ENCODE measurements around the gene PLA2G1B. TPM values are rescaled to one million over a fixed set of nuclear protein-coding genes. Genes with fewer than 3 reads are reported as not detected.

PLA2G1B gene
- total and polyA plus RNA-seq, 4 donors: 0.39 to 4.6 (median 1.1) TPM

DNA sequence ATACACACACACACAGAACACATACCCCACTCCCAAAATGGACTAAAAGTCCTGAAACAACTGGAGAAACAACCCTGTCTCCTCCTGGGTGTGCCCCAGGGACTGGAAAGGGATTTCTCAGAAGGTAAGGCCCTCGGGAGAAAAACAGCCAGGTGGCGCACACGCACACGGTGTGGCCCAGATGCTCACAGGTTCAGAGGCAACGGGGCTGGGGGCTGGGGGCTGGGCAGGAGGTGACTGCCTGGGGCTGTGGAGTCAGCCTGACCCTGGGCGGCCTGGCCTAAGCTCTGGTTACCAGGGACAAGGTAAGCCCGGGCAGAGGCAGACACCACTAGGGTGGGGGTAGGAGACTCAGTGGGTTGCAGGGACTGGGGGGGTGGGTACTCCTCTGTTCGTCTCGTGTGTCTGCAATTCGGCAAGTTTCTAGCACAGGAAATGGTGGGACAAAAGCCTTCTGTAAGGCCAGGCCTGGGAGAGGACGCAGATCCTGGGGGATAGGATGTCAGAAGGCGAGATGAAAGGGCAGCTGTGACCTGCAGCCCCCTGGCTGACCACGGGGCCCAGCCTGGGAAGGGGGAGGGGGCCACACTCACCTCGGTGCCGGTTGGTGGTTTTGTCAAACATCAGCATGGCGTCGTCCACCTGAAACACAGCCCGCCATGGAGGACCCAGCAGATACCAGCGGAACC lies 31.0 kb upstream of the PLA2G1B start:
- DNase-seq (ENCODE audit: low spot score): no peak
- H3K9me3 ChIP-seq (ENCODE audit: control insufficient read depth in 4 of 4, low read length in 3 of 4): no peaks in the 10 kb centered on the region
- H3K27ac ChIP-seq (ENCODE audit: low read depth in 1 of 2, low read length in 2 of 2): no peak overlapping the region
- H3K36me3 ChIP-seq (ENCODE audit: control insufficient read depth in 4 of 4, insufficient read depth in 3 of 4, low read depth in 1 of 4, low read length in 3 of 4): no peaks in the 10 kb centered on the region
- H3K4me3 ChIP-seq (ENCODE audit: low read depth in 1 of 3, low read length in 3 of 3): no peak overlapping the region
- no peak overlapping the region for H3K9ac ChIP-seq (ENCODE audit: low read depth in 1 of 2, low read length in 2 of 2)
- no peak for TF ChIP-seq SP1 (IDR thresholded peaks at IDR 0.05)
- no peak for TF ChIP-seq RAD21 (IDR thresholded peaks at IDR 0.05)
- TF ChIP-seq, protein P1, sequence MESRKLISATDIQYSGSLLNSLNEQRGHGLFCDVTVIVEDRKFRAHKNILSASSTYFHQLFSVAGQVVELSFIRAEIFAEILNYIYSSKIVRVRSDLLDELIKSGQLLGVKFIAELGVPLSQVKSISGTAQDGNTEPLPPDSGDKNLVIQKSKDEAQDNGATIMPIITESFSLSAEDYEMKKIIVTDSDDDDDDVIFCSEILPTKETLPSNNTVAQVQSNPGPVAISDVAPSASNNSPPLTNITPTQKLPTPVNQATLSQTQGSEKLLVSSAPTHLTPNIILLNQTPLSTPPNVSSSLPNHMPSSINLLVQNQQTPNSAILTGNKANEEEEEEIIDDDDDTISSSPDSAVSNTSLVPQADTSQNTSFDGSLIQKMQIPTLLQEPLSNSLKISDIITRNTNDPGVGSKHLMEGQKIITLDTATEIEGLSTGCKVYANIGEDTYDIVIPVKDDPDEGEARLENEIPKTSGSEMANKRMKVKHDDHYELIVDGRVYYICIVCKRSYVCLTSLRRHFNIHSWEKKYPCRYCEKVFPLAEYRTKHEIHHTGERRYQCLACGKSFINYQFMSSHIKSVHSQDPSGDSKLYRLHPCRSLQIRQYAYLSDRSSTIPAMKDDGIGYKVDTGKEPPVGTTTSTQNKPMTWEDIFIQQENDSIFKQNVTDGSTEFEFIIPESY (IDR thresholded peaks at IDR 0.05): no peak
- TF ChIP-seq, protein P2, sequence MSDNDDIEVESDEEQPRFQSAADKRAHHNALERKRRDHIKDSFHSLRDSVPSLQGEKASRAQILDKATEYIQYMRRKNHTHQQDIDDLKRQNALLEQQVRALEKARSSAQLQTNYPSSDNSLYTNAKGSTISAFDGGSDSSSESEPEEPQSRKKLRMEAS (IDR thresholded peaks at IDR 0.05): no peak
- TF ChIP-seq, protein P3, sequence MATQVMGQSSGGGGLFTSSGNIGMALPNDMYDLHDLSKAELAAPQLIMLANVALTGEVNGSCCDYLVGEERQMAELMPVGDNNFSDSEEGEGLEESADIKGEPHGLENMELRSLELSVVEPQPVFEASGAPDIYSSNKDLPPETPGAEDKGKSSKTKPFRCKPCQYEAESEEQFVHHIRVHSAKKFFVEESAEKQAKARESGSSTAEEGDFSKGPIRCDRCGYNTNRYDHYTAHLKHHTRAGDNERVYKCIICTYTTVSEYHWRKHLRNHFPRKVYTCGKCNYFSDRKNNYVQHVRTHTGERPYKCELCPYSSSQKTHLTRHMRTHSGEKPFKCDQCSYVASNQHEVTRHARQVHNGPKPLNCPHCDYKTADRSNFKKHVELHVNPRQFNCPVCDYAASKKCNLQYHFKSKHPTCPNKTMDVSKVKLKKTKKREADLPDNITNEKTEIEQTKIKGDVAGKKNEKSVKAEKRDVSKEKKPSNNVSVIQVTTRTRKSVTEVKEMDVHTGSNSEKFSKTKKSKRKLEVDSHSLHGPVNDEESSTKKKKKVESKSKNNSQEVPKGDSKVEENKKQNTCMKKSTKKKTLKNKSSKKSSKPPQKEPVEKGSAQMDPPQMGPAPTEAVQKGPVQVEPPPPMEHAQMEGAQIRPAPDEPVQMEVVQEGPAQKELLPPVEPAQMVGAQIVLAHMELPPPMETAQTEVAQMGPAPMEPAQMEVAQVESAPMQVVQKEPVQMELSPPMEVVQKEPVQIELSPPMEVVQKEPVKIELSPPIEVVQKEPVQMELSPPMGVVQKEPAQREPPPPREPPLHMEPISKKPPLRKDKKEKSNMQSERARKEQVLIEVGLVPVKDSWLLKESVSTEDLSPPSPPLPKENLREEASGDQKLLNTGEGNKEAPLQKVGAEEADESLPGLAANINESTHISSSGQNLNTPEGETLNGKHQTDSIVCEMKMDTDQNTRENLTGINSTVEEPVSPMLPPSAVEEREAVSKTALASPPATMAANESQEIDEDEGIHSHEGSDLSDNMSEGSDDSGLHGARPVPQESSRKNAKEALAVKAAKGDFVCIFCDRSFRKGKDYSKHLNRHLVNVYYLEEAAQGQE (IDR thresholded peaks at IDR 0.05): no peak
- TF ChIP-seq HNF4A (conservative IDR thresholded peaks at IDR 0.05): no peak
- TF ChIP-seq HNF4G (IDR thresholded peaks at IDR 0.05): no peak
- no peak for TF ChIP-seq GABPA (IDR thresholded peaks at IDR 0.05 in 1 of 2, conservative IDR thresholded peaks at IDR 0.05 in 1 of 2)
- TF ChIP-seq RXRA (IDR thresholded peaks at IDR 0.05): no peak
- TF ChIP-seq EGR1 (IDR thresholded peaks at IDR 0.05; ENCODE audit: low read depth in 2 of 2): no peak
- no peak for TF ChIP-seq JUND (IDR thresholded peaks at IDR 0.05)
- TF ChIP-seq, protein P4, sequence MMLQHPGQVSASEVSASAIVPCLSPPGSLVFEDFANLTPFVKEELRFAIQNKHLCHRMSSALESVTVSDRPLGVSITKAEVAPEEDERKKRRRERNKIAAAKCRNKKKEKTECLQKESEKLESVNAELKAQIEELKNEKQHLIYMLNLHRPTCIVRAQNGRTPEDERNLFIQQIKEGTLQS (IDR thresholded peaks at IDR 0.05): no peak
- no peak for TF ChIP-seq TAF1 (conservative IDR thresholded peaks at IDR 0.05)
- no peak for TF ChIP-seq YY1 (IDR thresholded peaks at IDR 0.05)
- no peak for TF ChIP-seq FOXA2 (IDR thresholded peaks at IDR 0.05)
- no peak for TF ChIP-seq NR2F2 (IDR thresholded peaks at IDR 0.05)
- no peak for TF ChIP-seq FOXA1 (IDR thresholded peaks at IDR 0.05)
- H3K4me1 ChIP-seq (ENCODE audit: control insufficient read depth in 4 of 4, insufficient read depth in 4 of 4, low read length in 3 of 4): no peaks in the 10 kb centered on the region
- WGBS: 78% methylated on average over 19 of the region's 19 CpGs
- H3K27me3 ChIP-seq (ENCODE audit: control insufficient read depth in 4 of 4, insufficient read depth in 4 of 4, low read length in 3 of 4): peaks cover 0 to 3% (median 0%) of the 10 kb centered on the region in 4 donors

DNA sequence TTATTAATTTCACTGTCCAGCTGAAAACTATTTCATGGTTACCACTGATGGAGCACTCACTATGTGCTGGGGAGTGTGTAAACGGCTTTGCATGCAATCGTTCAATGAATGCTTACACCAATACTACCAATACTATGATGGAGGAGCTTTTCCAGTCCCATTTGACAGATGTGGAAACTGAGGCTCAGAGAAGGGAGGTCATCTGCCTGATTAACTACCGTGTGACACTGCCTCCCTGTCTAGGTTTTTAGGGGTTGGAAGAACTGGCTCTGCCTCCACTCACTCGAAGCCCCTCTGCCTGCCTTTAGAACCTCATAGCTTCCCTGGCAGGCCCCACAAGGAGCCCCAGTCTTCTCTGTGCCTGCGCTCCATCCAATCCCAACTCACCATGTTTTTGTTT lies 29.5 kb upstream of the PLA2G1B start:
- Histone ChIP-seq H3K9me3 (ENCODE audit: control insufficient read depth in 4 of 4, low read length in 3 of 4) (no peaks in the 10 kb centered on the region), H3K27me3 (ENCODE audit: control insufficient read depth in 4 of 4, insufficient read depth in 4 of 4, low read length in 3 of 4) (peaks cover 0 to 3% (median 0%) of the 10 kb centered on the region in 4 donors), H3K4me1 (ENCODE audit: control insufficient read depth in 4 of 4, insufficient read depth in 4 of 4, low read length in 3 of 4) (no peaks in the 10 kb centered on the region), H3K27ac (ENCODE audit: low read depth in 1 of 2, low read length in 2 of 2) (no peak overlapping the region), H3K36me3 (ENCODE audit: control insufficient read depth in 4 of 4, insufficient read depth in 3 of 4, low read depth in 1 of 4, low read length in 3 of 4) (no peaks in the 10 kb centered on the region), H3K9ac (ENCODE audit: low read depth in 1 of 2, low read length in 2 of 2) (no peak overlapping the region), H3K4me3 (ENCODE audit: low read depth in 1 of 3, low read length in 3 of 3) (no peak overlapping the region)
- 83% methylated on average over 5 of the region's 5 CpGs for WGBS
- DNase-seq (ENCODE audit: low spot score): no peak
- TF ChIP-seq HNF4G (IDR thresholded peaks at IDR 0.05) (no peak), FOXA1 (IDR thresholded peaks at IDR 0.05) (no peak), SP1 (IDR thresholded peaks at IDR 0.05) (no peak)
- TF ChIP-seq, protein P1 (IDR thresholded peaks at IDR 0.05): no peak
- TF ChIP-seq, protein P3 (IDR thresholded peaks at IDR 0.05): no peak
